HG02981 (cell line): Measurements from ENCODE around the gene CRYAB.
"Not testable (repeated sequence)": the region's sequence is repeated elsewhere in the genome, so short reads cannot be mapped to it uniquely, and the experiment has no call there.

Experiments
- ATAC-seq: cut with Tn5 transposase; IDR thresholded peaks from one replicate; pipeline ENCODE4 v1.9.1; 2021; ENCODE audit warnings: mild to moderate bottlenecking, moderate library complexity; ENCODE audit not compliant: unreplicated experiment

The CRYAB gene

GRCh38 chr11:111934306-111934705, 22.7 kb upstream of the CRYAB start:
- no peak for ATAC-seq

- no peak for ATAC-seq
Measured at GRCh38 chr11:111933872-111934271, 22.3 kb upstream of the CRYAB start.

- ATAC-seq: not testable (repeated sequence)
Measured at GRCh38 chr11:111933176-111933575, 21.6 kb upstream of the CRYAB start.

DNA sequence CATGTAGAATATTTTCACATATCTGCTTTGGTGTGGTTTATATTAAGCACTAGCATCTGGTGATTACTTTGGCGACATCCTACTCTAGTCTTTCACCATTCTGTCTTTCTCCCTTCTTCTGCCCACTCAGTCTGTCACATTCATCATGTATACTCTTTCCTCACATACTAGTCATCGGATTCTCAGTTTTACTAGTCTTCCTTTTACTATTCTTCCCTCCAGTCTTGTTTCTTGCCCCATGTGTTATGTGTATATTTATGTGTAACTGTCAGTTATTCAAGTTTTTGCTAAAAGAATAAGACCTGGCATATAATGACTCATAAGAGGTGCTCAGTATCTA, 21.0 kb upstream of the CRYAB start:
- ATAC-seq: no peak

GRCh38 chr11:111930472-111930871, 18.9 kb upstream of the CRYAB start:
- no peak for ATAC-seq

GRCh38 chr11:111926505-111927391, 15.2 kb upstream of the CRYAB start:
- ATAC-seq: peak; percentile 87

DNA sequence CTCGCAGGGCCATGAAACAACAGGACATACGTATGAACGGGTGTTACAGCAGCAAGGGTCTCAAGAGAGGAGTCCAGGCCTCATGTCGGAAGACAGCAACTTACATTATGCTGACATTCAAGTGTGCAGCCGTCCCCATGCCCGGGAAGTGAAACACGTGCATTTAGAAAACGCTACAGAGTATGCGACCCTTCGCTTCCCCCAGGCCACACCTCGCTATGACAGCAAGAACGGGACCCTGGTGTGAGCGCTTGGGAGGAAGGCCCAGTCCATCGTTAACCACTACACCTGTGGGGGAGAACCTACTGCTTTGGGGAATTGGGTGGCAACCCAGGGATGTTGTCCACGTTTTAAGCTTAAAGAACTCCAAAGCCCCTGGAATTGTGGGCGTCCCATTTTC, 14.4 kb upstream of the CRYAB start:
- no peak for ATAC-seq

DNA sequence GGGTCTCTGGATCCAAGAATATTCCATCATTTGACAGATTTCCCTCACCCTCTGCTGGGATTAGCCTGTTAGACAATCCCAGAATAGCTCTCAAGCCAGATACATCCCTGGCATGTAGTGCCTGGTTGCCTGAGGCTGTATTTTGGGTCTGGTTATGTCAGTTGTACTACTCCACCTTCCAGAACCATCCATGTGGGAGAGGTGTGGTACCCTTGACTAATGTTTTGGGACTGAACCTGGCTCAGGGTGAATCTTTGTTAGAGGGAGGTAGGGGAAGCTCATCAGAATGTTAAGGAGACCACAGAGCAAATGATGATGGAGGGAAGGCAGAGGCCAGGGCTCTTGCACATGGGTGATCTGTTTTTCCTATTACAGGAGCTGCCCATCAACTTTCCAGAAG, 12.4 kb upstream of the CRYAB start:
- no peak for ATAC-seq

- ATAC-seq: no peak
Measured at GRCh38 chr11:111923351-111923788, 11.8 kb upstream of the CRYAB start.

DNA sequence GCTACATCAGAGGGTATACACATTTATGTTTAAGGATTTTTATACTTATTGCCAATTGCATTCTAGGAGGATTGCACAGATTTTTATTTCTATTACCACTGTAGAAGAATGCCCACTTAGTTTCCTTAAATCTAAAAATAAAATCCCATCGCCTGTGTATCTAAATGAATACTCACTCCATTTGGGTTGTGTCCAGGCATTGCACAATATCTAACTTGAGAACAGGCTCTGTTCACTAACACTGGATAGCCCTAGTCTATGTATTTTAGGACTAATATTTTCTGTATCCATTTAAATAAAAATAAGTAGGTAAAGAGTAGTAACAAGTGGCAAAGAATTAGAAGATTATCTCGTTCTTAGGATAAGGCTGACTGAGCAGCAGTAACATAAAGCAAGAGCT, 11.2 kb upstream of the CRYAB start:
- no peak for ATAC-seq

DNA sequence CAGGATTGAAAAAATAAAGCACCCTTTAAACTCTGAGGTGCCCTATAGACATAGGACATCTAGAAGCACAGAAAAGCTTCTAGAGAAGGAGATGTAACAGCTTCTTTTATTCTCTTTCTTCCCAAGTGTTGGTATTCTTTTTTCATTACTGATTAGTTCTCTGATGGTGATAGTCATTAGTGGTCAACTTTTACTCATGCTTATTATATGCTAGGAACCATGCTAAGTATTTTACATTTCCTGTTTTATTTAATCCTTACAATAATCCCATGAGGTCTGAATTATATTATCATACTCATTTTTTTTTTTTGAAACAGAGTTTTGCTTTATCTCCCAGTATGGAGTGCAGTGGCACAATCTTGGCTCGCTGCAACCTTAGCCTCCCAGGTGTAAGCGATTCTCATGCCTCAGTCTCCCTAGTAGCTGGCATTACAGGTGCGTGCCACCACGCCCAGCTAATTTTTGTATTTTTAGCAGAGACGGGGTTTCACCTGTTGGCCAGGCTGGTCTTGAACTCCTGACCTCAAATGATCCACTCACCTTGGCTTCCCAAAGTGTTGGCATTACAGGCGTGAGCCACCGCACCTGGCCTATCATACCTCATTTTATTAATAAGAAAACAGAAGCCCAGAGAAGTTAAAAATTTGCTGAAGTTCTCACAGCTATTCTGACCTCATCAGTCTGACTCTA, 10.1 kb upstream of the CRYAB start:
- ATAC-seq: no peak

DNA sequence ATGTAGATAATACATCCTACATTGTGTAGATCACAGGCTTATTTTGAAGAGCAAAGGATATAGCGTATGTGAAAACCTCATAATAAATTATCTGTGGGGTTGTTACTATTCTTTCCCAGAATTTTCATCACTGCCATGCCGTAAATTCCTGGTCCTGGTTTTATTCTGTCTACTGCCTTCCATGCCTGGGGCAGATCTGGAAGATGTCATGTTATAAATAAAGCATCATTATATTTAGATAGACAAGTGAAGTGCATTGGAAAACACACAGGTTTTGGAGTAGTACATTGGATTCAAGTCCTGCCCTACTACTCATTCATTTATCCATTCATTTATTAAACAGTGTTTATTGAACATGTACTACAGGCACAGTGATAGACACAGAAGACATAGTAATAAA, 9.3 kb upstream of the CRYAB start:
- ATAC-seq: no peak

GRCh38 chr11:111918390-111919256, 7.1 kb upstream of the CRYAB start, which contains the start of gene C11orf52:
Gene C11orf52, plus strand, starts transcription at chr11:111918913. Its CDS starts 60 bp downstream, at chr11:111918973.
- ATAC-seq: no peak

DNA sequence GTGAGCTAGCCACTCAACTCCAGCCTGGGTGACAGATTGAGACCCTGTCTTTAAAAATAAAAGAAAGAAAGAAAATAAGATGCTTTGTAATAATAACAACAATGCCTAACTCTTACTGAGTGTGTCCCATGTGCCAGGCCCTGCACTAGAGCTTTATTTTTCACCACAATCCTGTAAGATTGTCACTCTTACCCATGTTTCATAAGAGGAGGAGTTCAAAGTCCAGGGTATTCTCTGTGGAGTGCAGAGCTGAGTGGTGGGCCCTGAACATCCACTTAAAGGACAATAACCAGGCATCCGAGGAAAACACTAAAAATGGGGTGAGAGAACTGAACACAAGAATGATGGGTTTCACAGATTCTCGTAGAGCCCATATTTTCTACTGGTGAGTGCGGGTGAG, 6.2 kb upstream of the CRYAB start:
- ATAC-seq: no peak

- ATAC-seq: no peak
Measured at GRCh38 chr11:111917312-111917711, 5.7 kb upstream of the CRYAB start.

GRCh38 chr11:111916768-111917167, 5.2 kb upstream of the CRYAB start:
- no peak for ATAC-seq

GRCh38 chr11:111913997-111914396, 2.4 kb upstream of the CRYAB start:
- no peak for ATAC-seq

DNA sequence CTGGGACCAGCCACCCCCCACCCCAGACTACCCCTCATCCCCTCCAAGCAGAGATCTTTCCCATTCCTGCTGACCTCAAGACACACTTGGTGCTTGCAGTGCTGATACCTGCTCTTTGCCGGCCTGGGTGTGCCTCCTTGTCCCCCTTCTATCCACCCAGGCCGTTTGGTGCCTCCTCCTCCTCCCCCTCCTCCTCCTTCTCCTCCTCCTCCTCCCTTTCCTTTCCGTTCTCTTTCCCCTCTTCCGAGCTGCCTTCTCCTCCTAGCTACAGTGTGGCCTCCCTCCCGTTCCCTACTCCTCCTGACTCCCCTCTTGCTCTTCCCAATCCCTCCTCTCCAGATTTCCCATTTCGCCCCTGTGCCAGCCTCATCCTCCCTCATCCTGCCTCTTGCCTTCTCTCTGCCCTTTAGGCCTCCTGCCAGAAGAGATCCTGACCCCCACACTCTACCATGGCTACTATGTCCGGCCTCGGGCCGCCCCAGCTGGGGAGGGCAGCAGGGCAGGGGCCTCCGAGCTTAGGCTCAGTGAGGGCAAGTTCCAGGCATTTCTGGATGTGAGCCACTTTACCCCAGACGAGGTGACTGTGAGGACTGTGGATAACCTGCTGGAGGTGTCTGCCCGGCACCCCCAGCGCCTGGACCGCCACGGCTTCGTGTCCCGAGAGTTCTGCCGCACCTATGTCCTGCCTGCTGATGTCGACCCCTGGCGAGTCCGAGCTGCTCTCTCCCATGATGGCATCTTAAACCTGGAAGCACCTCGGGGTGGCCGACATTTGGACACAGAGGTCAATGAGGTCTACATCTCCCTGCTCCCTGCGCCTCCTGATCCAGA, 1.7 kb upstream of the CRYAB start:
- ATAC-seq: no peak

DNA sequence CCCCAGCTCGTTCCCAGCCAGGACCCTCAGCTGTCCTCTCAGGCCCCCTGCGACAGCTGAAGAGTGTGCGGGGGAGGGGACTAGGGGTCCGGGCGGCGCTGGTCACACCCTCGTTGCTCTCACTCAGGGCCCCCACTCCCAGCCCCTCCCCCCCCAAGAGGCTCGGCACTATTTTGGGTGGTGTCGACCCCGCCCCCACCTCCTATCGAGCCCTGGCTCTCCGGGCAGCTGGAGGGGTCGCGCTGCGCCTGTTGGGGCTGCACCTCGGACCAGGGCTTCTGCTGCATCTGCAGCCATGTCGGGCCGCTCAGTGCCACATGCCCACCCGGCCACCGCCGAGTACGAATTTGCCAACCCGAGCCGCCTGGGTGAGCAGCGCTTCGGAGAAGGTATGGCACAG, 965 bp upstream of the CRYAB start, which contains the start of gene HSPB2:
Gene HSPB2, plus strand, starts transcription at position 200 of the 400 bp plus-strand sequence. Its CDS starts 96 bp downstream, at position 296.
- no peak for ATAC-seq
